Adrenal gland (tissue), 5 donors: ENCODE measurements around the gene SLC26A8.

Experiments
- POLR2A ChIP-seq, 2 donors: fragments of 450-650 bp; IDR thresholded peaks; one replicate each; pipeline ENCODE4 v1.6.1; 2017; ENCODE audit warnings: antibody characterized with exemption in 2 of 2, mild to moderate bottlenecking in 2 of 2, moderate library complexity in 1 of 2
- TF ChIP-seq, protein P1 (sequence below), 6 experiments: fragments of 450-650 bp in 4 of 6; fragments of 200-600 bp in 2 of 6; sonication (generic) in 1 of 6; IDR thresholded peaks; 1 replicate in 5 of 6; 2 replicates in 1 of 6; pipeline versions ENCODE4 v1.5.1 to v1.8.0; 2016 to 2021; ENCODE audit warnings: antibody characterized with exemption in 6 of 6, mild to moderate bottlenecking in 2 of 6, moderate library complexity in 1 of 6
- donor health status: DM: no; HTN: no; CAD: no.

DNA sequence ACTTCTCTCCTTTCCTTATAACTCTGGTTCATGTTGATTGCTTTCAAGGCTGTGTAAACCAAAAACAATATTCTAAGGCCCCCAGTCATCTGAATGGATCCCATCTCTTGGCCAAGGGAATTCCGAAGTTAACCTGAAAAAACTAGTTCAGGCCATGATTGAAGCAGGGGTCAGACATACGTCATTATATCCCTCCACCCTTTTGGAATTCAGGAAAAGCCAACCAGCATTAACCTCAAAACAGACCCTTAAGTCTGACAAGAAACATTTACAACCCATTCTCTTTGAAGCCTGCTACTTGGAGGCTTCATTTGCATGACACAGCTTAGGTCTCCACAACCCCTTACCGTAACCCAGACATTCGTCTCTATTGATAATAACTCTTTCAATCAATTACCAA, 39.7 kb downstream of the SLC26A8 start:
- TF ChIP-seq POLR2A (IDR thresholded peaks at IDR 0.05): no peak
- TF ChIP-seq, protein P1, sequence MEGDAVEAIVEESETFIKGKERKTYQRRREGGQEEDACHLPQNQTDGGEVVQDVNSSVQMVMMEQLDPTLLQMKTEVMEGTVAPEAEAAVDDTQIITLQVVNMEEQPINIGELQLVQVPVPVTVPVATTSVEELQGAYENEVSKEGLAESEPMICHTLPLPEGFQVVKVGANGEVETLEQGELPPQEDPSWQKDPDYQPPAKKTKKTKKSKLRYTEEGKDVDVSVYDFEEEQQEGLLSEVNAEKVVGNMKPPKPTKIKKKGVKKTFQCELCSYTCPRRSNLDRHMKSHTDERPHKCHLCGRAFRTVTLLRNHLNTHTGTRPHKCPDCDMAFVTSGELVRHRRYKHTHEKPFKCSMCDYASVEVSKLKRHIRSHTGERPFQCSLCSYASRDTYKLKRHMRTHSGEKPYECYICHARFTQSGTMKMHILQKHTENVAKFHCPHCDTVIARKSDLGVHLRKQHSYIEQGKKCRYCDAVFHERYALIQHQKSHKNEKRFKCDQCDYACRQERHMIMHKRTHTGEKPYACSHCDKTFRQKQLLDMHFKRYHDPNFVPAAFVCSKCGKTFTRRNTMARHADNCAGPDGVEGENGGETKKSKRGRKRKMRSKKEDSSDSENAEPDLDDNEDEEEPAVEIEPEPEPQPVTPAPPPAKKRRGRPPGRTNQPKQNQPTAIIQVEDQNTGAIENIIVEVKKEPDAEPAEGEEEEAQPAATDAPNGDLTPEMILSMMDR (IDR thresholded peaks at IDR 0.05): no peak
